Keratinocyte (primary cell): ENCODE measurements around the gene PCSK6.

Experiments
- CTCF ChIP-seq, 3 experiments: IDR thresholded peaks in 1 of 3; conservative IDR thresholded peaks in 1 of 3; optimal IDR thresholded peaks in 1 of 3; 2 replicates in 2 of 3; 3 replicates in 1 of 3; pipeline versions ENCODE3 to v1.5.1; 2011; ENCODE audit warnings: low read length in 3 of 3, mild to moderate bottlenecking in 3 of 3, moderate library complexity in 2 of 3, control low read depth in 1 of 3, inconsistent platforms in 1 of 3; ENCODE audit not compliant: insufficient read depth in 2 of 3; ENCODE audit errors: extremely low read depth in 1 of 3
- EZH2 ChIP-seq: IDR thresholded peaks from one replicate; pipeline ENCODE4 v1.6.1; 2012; ENCODE audit warnings: inconsistent platforms, mild to moderate bottlenecking, low read length, moderate library complexity

DNA sequence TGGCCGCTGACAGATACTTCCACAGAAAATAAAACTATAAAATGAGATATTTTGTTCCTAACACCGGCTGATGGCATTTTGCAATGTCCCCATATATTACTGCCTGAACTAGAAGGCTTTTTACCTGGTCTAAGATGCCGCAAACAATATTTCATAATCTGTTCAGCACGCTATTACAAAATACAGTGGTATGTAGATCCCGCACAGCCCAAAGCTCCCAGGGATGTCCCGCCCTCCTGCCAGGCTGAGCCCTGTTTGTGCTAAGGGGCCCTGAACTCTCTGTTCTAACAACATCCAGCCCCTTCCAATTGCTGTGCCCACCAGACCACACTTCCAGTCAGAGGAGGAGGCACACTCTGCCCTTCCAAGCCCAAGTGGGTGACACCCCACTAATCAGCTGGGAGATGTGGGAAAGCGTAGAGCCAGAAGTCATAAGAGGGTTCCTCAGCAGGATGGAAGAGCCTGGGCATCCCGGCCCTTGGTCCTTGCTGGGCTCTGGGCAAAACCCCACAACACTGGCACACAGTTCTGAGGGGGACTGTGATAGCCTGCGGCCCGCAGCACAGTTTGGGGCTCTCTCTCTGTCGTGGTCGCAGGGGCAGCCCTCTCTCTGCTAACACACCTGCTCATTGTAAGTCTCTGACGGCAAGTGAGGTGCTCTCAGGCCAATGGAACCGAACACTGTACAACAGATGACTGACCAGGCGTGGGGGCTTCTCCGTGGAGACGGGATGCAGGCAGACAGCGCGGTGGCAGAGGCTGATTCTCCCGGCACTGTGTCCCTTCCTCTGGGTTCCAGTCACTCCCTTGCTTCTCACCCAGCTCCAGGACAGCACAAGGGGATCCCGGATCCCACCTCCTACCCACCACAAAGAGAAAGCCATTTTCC, 55.2 kb downstream of the PCSK6 start:
- TF ChIP-seq EZH2 (no peak), CTCF (optimal IDR thresholded peaks at IDR 0.05 in 1 of 3, IDR thresholded peaks at IDR 0.05 in 1 of 3, conservative IDR thresholded peaks at IDR 0.05 in 1 of 3; ENCODE audit: extremely low read depth in 1 of 3, insufficient read depth in 2 of 3, low read length in 3 of 3) (no peak)
